ENCODE data around the gene GCA. TPM values are rescaled to one million over a fixed set of nuclear protein-coding genes. Genes with fewer than 3 reads are reported as not detected.

Gene GCA
- total RNA-seq, 3 donors from 2014 or later: 14.1 to 32.8 (median 29.1) TPM

DNA sequence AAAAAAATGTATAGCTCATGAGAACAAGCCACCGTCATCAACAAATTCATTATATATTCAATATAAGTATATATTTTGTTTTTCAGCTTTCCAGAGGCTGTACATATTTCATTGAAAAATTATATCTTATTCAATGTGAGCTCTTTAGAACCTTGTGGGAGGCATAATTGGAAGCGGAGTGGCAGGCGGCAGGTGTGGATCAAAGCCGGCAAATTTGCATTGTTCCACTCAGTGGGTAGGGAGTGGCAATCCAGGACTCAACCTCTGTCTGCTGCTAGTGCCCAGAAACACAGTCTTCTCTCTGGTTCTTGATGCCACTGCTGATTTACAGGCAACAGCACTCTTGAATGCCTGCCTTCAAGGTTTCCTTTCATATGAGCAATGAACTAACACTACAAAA is 46.9 kb downstream of the GCA start:
- TF ChIP-seq CTCF (IDR thresholded peaks at IDR 0.05): no peak
- DNase-seq (no peak), ATAC-seq (no peak)
- Histone ChIP-seq H3K9me3 (no peaks in the 10 kb centered on the region), H3K4me3 (no peak overlapping the region), H3K36me3 (ENCODE audit: low read depth) (no peaks in the 10 kb centered on the region), H3K4me1 (ENCODE audit: low read depth) (no peaks in the 10 kb centered on the region)
- intact Hi-C loops (cut with DNase I, micrococcal nuclease): no loop called here

DNA sequence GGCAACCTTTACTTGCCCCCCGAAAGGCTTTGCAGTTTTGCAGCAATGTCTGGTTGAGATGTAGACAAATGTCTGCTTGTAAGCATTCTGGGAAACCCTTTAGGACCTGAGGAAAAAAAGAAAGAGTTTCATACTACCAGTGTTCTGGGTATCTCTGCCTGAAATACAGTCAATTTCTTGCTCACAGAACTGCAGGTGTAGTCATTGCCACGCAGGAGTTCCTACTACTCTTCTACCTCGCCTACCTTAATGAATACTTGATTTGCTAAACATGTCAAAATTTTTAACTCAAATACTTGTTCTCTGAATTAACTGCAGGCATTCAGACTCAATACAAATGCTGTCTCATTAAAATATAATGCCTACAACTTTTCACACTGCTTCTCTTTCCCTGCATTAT is 56.4 kb downstream of the GCA start:
- intact Hi-C loops (cut with DNase I, micrococcal nuclease): no loop called here
- ATAC-seq (no peak), DNase-seq (no peak)

GRCh38 chr2:162401871-162402270 is 57.9 kb downstream of the GCA start:
- intact Hi-C loops (cut with DNase I, micrococcal nuclease): no loop called here
- DNase-seq (no peak), ATAC-seq (no peak)
- no peak for TF ChIP-seq CTCF (IDR thresholded peaks at IDR 0.05)
- H3K9me3 ChIP-seq: no peaks in the 10 kb centered on the region
- H3K4me1 ChIP-seq (ENCODE audit: low read depth): no peaks in the 10 kb centered on the region
- no peak overlapping the region for H3K4me3 ChIP-seq
- no peaks in the 10 kb centered on the region for H3K36me3 ChIP-seq (ENCODE audit: low read depth)

More for the DNA sequence above, 56.4 kb downstream of the GCA start:
- H3K4me3 ChIP-seq: no peak overlapping the region
- no peaks in the 10 kb centered on the region for H3K4me1 ChIP-seq (ENCODE audit: low read depth)
- no peaks in the 10 kb centered on the region for H3K9me3 ChIP-seq
- no peak for TF ChIP-seq CTCF (IDR thresholded peaks at IDR 0.05)
- H3K36me3 ChIP-seq (ENCODE audit: low read depth): no peaks in the 10 kb centered on the region

DNA sequence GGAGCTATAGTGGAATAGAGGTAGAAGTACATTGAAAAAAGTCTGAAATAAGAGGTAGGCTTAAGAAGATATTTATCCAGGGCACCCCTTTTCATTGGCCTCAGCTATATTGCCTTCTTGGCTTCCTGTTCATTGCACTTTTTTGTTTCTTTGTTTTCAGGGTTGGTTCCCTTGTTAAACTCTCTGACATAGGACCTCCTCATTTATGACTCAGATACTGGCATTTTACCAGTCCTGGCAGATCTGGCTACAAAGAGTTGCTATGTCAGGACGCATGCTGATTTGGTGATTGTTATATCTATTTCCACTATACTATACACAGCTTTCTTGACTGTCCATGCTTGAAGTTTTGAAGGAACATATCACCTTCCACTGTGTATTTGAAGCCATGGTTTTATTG is 60.0 kb downstream of the GCA start:
- no peaks in the 10 kb centered on the region for H3K4me1 ChIP-seq (ENCODE audit: low read depth)
- no peak overlapping the region for H3K4me3 ChIP-seq
- intact Hi-C loops (cut with DNase I, micrococcal nuclease): no loop called here
- no peaks in the 10 kb centered on the region for H3K9me3 ChIP-seq
- ATAC-seq: peak; percentile 79
- no peaks in the 10 kb centered on the region for H3K36me3 ChIP-seq (ENCODE audit: low read depth)
- no peak for TF ChIP-seq CTCF (IDR thresholded peaks at IDR 0.05)
- peak in 1 of 3 donors; percentile 19 for DNase-seq

Other genes starting within 250 kb of the GCA start
- 10 to 100 TPM in 2 of 3 donors, 1 to 10 TPM in 1; 4.1 to 47.4 (median 43.9) TPM for gene GCG, start 191.9 kb upstream of the GCA start, total RNA-seq
- 1 to 10 TPM in 2 of 3 donors, under 1 TPM in 1; 0.20 to 4.0 (median 1.3) TPM for gene FAP, start 100.7 kb upstream of the GCA start, total RNA-seq
- gene IFIH1, start 25.4 kb upstream of the GCA start, total RNA-seq: 10 to 100 TPM; 15.1 to 20.9 (median 18.3) TPM

All from mucosa of descending colon (tissue), 3 donors.